ENCODE results near the gene GPN2.
"Not testable (repeated sequence)": the region's sequence is repeated elsewhere in the genome, so short reads cannot be mapped to it uniquely, and the experiment has no call there.

Gene GPN2

DNA sequence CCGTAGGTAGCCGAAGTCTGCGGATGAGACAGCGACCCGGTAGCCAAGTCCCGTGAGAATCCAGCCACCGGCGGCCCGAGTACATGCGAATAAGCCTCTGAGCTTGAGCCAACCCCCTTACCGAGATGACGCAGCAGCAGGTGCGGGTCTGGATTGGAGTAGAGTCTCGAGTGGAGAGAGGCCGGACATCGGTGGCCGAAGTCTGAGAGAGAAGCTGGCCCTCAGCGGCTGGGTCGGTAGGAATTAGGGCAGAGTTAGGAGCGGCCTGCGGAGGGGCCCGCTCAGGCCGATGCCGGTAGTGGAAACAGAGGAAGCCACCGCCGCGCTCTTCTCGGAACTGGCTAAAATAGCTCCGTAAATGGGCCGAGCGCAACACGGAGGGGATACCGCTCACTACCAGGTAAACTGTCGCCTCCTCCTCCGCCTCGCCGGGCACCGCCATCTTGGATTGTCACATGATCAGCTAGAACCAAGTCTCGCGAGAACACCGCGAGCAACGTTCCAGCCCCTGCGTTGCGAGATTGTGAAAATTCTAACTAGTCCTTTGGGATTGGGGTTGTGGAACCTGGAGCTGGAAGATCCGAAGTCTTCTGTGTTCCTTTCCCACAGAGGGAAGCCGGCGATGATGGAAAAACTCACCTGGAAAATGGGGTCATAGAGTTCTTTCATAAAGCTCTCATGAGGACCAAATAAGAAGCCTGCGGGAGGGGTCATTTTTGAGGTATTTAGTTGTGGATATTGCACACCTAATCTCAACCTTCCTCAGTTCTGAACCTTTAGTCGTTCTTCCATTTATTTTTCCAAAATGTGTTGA, 10.1 kb upstream of the GPN2 start, which contains the start of gene GPATCH3:
Gene GPATCH3 (minus strand): TSS at position 467 of the 814 bp plus-strand sequence. CDS start 25 bp downstream, at position 442.
- peak; percentile 95 for DNase-seq

DNA sequence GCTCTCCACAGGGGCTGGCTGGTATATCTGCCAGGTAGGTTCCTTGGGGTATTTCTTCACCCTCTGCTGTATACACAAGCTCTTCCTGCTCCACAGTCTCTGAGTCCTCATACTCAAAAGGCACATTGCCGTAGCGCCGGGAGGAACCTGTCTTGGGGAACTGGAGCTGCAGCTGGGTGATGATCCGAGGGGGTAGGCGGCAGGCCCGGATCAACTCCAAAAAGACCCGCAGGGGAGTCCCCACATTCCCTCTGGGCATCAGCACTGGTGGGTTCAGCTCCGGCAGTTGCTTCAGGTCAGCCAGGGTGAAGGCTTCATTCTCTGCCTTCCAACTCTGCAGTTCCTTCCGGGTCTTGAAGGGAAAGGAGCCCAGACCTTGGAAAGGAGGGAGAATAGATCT, 7.3 kb upstream of the GPN2 start:
- no peak for DNase-seq

DNA sequence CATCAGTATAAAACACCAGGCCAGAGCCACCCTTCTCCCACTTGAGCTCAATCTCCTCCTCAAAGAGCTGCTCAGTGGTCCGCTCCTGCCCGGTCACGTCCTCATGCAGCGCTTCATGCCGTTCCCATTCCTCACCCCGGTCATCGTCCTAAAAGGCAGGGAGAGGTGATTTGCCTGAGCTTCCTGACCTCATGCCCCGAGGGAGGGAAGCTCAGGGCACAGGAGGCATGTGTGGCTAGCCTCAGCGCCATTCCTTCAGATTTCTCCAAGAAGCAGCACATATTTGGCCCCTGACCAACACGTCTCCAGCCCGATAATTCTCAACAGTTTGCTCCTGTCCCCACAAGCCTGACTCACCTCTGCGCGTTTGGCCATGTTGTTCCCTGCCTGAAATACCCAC, 4.2 kb upstream of the GPN2 start:
- no peak for DNase-seq

DNA sequence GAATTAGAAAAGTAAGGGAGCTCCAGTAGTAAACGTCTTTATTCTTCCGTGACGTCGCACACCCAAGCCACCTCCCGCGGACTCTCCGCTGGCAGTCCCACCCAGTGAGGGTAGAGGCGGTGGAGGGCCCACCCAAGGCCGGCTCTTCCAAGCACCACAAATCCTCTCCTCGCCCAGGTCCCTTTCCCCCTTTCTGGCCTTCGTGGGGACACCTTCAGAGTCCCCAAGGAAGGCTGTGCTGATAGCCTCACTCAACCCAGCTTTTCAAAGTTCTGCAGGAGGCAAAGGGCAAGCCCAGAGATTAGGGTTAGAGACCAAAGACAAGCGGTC, 349 bp upstream of the GPN2 start:
- DNase-seq: no peak

DNA sequence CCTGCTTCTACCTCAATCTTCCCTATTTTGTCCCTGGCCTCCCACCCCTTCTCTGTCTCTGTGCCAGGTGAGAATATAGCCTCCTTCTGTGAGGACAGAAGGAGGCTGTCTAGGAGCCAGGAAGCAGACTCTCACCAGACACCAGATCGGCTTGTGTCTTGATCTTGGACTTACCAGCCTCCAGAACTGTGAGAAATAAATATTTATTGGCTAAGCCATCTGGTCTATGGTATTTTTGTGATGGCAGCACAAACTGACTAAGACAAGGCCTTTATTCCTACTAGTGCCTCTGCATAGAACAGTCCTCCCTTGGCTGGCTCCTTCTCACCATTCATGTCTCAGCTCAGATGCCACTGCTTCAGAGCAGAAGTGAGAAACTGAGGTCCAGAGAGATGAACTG, 1.9 kb downstream of the GPN2 start:
- DNase-seq: no peak

DNA sequence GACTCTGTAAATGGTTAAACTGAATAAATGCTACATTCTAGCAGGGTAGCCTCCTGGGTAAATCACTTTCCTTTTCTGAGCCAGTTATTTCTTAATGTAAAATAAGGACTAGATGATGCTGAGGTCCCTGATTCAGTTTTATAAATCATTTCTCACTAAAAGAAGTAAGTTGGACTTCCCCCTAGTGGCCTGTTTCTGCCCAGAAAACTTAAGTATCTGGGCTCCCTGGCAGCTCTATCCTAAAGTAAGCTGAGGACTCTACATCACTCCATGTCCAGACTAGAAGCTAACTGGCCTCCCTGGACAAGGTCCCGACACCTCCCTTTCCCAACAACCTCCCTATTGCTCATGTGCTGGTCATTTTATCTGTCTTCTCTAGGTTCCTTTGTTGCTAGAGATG, 3.0 kb downstream of the GPN2 start:
- no peak for DNase-seq

DNA sequence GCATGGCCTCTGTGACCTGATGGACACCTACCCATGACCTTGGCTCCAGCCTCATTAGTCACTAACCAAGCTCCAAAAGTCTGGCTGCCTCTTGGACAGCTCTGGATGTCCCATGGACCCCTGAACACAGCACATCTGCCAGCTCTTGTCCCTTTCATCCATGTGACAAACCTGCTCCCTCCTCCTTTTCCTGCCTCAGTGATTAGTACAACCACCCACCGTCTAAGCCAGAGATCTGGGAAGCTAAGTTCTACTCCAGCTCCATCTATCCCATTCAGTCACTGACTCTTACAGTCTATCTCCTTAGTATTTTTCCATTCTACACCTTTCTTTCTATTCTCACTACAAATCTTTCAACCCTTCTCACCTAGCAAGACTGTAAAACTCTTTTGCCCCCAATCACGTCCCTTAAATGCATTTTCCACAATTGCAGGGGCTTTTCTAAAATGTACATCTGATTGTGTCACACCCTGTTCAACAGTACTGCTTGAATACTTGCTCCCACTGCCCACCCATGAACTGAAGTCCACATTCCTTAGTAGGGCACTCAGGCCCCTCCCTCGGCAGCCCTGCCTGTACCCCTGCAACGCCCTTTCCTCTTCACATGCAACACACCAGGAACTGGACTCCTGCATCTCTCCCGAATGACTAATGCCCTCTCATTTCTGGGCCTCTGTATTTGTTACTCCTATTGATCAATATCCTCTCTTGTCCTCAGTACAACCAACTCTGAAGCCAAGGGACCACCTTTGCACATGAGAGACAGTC, 7.2 kb downstream of the GPN2 start:
- no peak for DNase-seq

DNA sequence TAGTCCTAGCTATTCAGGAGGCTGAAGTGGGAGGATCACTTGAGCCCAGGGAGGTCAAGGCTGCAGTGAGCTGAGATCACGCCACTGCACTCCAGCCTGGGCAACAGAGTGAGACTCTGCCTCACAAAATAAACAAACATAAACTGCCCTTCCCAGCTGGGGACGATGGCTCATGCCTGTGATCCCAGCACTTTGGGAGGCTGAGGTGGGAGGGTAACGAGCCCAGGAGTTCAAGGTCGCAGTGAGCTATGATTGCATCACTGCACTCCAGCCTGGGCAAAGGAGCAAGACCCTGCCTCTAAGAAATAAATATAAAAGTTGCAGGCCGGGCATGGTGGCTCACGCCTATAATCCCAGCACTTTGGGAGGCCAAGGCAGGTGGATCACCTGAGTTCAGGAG, 8.5 kb downstream of the GPN2 start:
- DNase-seq: not testable (repeated sequence)

DNA sequence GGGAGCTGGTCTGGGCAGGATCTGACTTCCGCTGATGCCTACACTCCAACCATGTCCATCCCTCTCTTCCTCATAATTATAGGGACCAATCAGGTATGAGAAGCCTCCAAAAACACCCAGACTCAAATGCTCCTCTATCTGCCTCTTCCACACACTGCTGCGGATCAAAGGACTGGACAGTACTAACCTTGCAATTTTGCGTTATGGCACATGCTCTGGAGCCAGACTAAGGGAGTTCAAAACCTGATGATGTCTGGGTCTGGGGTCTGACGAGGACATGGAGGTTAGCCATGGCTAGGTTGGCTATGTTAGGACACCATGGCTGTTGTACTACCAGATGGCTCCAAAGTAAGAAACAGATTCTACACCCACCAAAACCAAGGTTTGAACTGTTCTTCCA, 10.3 kb downstream of the GPN2 start:
- no peak for DNase-seq

DNA sequence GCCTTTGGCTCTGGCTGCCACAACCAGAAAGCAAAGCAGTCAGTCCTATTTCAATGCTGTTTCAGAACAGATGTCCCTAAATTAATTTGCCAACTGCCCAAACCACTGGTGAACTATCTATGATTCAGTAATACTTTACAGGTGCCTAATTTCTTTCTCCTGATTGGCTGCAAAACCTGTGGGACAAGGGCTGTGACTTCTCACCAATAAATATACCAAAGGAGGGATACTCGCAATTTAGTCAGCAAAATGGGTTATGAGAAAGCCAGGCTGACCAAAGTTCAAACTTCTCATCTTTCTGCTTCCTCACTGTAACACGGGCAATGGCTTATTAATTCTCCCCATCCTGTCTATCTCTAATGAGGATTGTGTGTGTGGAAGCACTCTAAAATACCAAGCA, 12.8 kb downstream of the GPN2 start:
- DNase-seq: no peak

DNA sequence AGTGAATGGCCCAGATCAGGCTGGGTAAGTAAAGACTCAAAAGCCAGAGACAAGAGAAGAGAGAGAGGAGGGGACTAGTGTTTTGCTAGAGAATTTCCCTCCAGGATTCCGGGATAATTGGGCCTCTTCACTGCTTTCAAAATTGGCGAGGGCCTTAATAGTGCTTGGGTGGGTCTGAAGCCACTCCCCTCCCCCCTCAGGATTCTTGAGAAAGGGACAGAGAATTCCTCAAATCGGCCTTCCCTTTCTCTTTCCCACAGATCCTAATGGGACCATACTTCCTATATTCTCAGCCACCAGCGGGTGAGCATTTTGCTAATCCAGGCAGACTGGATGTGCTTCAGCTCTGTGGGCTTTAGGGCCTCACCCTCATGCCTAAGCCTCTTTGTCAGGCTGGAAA, 15.2 kb downstream of the GPN2 start:
- no peak for DNase-seq

DNA sequence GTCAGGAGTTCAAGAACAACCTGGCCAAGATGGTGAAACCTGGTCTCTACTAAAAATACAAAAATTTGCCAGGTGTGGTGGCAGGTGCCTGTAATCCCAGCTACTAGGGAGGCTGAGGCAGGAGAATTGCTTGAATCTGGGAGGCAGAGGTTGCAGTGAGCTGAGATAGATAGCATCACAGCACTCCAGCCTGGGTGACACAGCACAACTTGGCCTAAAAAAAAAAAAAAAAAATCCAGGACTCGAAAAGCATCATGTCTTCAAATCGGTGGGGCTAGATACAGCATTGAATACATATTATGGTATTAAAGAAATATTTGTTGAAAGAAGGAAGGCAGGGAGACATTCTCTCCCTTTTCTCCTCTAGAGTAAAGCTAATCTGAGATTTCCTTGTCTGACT, 17.0 kb downstream of the GPN2 start:
- not testable (repeated sequence) for DNase-seq

DNA sequence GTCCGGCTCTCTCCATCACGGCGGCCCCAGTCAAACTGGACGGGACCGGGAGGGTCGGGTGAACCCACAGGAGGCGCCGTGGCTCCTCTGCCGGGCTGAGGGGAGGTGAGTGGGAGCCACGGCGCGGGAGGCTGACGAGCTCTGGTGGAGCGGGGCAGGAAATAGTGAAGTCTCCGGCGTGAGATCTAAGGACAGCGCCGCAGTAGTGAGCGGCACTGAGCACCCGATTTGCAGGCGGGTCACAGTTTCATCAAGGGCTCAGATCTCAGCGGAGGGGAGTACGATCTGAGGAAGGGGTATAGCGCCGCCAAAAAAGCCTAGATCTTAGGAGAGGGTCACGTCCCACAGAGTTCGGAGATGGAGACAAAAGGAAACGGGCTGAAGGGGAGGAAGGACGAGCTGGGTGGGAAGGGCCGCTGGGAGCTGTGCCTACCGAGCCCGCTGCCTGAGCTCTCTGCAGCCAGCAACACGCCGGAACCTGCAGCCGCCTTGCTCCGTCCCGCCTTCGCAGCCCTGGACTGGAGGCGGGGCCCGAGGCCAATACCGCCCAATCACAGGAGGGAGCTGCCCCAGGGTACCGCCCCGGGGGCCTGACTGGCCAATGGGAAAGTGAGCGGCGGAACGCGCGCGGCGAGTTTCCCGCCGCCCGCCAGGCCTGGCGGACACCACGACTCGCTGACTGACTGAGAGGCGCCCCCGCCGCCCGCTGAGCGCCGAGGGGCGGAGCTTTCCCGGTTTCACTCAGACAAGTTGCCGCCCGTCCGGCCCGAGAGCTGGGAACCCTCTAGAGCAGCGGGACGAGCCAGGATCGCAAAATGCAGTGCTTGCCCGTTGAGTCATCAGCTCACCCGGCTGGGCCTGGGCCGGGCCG, 25.2 kb downstream of the GPN2 start:
- peak; percentile 99 for DNase-seq

DNA sequence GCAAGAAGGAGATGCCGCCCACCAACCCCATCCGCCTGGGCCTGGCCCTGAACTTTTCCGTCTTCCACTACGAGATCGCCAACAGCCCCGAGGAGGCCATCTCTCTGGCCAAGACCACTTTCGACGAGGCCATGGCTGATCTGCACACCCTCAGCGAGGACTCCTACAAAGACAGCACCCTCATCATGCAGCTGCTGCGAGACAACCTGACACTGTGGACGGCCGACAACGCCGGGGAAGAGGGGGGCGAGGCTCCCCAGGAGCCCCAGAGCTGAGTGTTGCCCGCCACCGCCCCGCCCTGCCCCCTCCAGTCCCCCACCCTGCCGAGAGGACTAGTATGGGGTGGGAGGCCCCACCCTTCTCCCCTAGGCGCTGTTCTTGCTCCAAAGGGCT, 26.4 kb downstream of the GPN2 start:
- DNase-seq: peak; percentile 55

DNA sequence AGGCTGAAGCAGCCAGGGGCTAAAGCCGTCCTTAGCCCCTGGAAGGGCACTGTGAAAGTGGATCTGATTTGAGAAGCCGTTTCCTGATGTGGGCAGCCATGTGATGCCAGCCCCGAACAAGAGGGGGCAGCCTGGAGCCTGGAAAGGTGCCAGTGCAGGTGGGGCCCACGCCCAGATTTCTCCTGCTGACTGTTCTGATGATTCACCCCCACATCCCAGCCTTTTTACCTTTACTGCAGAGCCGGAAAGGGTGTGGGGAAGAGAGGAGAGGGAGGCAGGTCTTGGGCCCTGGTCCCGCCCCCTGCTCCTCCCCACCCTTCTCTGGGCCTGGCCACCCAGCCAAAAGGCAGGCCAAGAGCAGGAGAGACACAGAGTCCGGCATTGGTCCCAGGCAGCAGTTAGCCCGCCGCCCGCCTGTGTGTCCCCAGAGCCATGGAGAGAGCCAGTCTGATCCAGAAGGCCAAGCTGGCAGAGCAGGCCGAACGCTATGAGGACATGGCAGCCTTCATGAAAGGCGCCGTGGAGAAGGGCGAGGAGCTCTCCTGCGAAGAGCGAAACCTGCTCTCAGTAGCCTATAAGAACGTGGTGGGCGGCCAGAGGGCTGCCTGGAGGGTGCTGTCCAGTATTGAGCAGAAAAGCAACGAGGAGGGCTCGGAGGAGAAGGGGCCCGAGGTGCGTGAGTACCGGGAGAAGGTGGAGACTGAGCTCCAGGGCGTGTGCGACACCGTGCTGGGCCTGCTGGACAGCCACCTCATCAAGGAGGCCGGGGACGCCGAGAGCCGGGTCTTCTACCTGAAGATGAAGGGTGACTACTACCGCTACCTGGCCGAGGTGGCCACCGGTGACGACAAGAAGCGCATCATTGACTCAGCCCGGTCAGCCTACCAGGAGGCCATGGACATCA, 27.1 kb downstream of the GPN2 start, which contains the start of gene SFN:
Gene SFN (plus strand): TSS at position 369 of the 904 bp plus-strand sequence. CDS start 64 bp downstream, at position 433.
- peak; percentile 97 for DNase-seq

DNA sequence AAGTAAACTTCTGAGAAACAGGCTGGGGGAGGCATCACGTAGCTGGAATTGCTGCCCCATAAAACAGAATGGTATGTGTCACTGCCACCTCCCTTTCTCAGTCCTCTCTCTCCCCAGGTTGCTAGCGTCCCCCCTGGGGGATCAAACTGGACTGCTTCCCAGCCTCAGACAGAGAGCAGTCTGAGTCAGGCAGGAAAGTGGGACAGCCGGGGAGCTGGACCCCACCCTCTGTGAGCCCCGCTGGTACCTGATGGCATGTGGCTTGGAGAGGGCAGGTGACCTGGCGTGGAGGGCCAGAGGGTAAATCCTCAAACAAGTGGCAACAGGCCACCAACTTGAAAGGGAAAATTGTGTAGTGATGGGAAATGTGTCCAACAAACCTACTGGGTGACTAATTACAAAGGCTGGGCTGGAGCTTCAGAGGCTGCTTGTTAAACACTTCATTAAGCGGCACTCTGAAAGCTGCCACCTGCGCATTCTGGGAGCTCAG, 28.1 kb downstream of the GPN2 start:
- DNase-seq: peak; percentile 40

DNA sequence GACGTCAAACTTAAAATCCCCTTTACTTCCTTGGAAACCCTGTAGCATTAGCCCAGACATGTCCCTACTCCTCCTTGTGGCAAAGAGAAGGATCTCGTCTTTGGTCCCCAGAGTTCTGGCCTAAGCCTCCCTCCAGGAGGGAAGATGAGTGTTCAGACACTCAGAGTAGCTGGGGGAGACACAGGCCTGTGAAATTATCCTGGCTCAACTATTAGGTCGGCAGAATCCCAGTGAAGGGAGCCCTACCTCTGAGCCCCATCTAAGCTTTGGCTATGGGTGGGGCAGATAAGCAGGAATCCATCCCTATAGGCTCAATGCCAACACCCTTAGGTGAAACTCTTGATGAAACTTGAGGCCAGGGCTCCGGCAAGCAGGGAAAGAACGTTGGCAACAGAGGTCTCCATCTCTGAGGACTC, 28.8 kb downstream of the GPN2 start:
- DNase-seq: peak; percentile 1

DNA sequence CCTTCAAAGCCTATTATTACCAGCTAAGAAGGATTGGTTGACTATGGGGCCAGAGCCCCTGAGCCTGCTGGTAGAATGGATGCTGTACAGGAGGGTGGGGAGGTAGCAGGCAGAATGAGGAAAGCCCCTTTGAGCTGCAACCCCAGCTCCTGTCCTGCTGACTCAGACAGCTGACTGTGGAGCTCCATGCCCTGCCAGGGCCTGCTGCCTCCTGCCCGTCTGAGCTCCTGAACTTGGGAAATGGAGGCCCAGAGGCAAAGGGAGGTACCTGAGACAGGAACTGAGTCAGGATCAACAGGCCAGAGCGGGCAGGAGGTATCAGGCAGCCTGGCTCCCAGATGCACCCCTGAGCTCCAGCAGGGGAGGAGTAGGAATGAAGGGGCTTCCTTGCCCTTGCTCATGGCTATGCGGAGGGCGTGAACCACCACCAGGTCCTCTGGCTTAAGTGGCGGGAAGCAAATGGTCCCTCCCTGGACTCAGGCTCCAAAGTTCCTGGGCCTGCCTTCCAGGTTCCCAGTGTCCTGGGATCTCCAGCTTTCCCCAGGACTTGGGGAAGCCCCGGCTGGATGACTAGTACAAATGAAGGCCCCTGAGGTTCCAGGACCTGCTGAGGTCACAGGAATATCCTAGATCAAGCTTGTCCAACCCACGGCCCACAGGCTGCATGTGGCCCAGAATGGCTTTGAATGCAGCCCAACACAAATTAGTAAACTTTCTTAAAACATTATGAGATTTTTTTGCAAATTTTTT, 31.0 kb downstream of the GPN2 start:
- no peak for DNase-seq

DNA sequence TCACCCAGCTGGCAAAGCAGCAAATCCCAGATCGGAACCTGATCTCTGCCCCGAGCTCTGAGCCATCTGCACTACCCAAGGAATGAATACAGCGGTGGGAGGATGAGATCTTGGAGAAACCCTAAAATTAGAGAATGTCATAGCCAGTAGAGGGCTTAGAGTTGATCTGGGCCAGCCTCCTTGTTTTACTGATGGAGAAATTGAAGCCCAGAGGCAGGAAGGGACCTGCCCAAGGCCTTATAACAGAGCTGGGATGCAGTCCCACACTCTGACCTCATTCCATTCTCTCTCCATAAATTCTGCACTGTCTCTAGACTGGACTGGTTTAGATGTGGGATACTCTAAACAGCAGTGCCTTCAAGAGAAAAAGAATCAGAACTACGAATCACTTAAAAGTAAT, 31.9 kb downstream of the GPN2 start:
- no peak for DNase-seq

DNA sequence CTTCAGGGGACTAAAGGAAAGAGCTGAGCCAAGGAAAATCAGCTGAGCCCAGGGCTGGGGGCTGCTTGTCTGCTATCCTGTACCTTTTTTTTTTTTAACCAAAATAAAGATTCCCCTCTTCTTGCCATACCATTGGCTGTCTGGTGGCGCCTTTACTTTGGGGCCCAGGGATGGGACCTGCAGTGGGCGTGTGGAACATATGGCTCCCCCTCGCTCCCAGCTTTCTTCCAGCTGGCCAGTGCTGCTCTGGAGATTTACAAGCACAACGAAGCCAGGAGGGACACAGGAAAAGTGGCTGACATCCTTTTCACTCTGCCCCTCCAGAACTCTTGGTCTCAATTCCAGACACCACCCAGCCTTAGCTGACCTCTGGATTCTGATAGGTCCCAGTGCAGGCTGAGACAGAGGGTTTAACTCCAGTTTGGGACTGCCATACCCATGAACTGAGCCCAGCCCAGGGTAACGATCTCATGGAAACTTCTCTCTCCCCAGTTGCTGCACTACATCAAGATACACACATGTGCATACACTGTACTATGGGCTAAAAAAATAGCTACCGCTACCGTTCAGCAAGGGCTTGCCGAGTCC, 32.5 kb downstream of the GPN2 start:
- no peak for DNase-seq

Data from NCI-H345 (cell line).